K562 (cell line): ENCODE results near the gene PSMG3. TPM values are rescaled to one million over a fixed set of nuclear protein-coding genes. Genes with fewer than 3 reads are reported as not detected.

Experiments used
- C11orf30 ChIP-seq: fragments of 450-650 bp; IDR thresholded peaks from 2 replicates; pipeline ENCODE4 v1.6.1; 2016; ENCODE audit warnings: low read depth, mild to moderate bottlenecking
- CCNT2 ChIP-seq: IDR thresholded peaks from 2 replicates; pipeline ENCODE4 v1.6.1; 2011; ENCODE audit warnings: borderline replicate concordance, low read depth, mild to moderate bottlenecking, moderate library complexity, mixed read lengths, low read length; ENCODE audit not compliant: insufficient read length; ENCODE audit errors: extremely low read depth
- CTBP1 ChIP-seq: fragments of 450-650 bp; IDR thresholded peaks from 2 replicates; pipeline ENCODE4 v1.6.1; 2016; ENCODE audit warnings: borderline replicate concordance
- E2F6 ChIP-seq, 2 experiments: IDR thresholded peaks; 2 replicates each; pipeline ENCODE4 v1.6.1; 2011; ENCODE audit warnings: borderline replicate concordance in 1 of 2, control low read depth in 1 of 2, low read depth in 1 of 2, low read length in 1 of 2, mild to moderate bottlenecking in 1 of 2, mixed read lengths in 1 of 2, moderate library complexity in 1 of 2; ENCODE audit not compliant: insufficient read depth in 1 of 2, insufficient read length in 1 of 2, poor library complexity in 1 of 2, severe bottlenecking in 1 of 2; ENCODE audit errors: extremely low read depth in 1 of 2
- PRDM10 ChIP-seq: fragments of 450-650 bp; IDR thresholded peaks from 2 replicates; pipeline ENCODE4 v1.6.1; 2018; ENCODE audit not compliant: partially characterized antibody
- ZNF197 ChIP-seq: fragments of 200-800 bp; sonication (Bioruptor generic); IDR thresholded peaks from 2 replicates; pipeline ENCODE4 v1.6.1; 2016; ENCODE audit warnings: low read depth, missing genetic modification characterization, missing compliant biosample characterization
- polyA plus RNA-seq, 8 experiments: library from polyadenylated mRNA; depleted of rRNA in 4 of 8; stranded (reverse) in 5 of 8; unstranded in 3 of 8; fragments of >200 nt; fragmentation: Nextera tagmentation in 2 of 8; fragmentation: Illumina TruSeq in 1 of 8; extraction: Ambion mirVana in 2 of 8; extraction: Trizol in 1 of 8; gene quantifications; 2 replicates each; pipeline versions ENCODE4 v1.2.1 to v1.2.3, GENCODE V29; 2011 to 2014; ENCODE audit warnings: inconsistent platforms in 1 of 8, missing spikeins in 1 of 8
- total RNA-seq, 7 experiments: library from RNA; depleted of rRNA in 6 of 7; stranded (reverse); fragments of >200 nt in 6 of 7; fragmentation: Illumina TruSeq in 2 of 7; extraction: Trizol in 2 of 7; gene quantifications; 2 replicates each; pipeline versions ENCODE4 v1.2.1 to v1.2.3, GENCODE V29; 2011 to 2021; ENCODE audit warnings: low replicate concordance in 1 of 7

The PSMG3 gene
- total and polyA plus RNA-seq, 9 of the 15 experiments (the other 6 are each of a cell fraction or from before 2014, with no cell fraction given), result 34.8 to 122 (median 80.1) TPM

- peak; percentile 85 for TF ChIP-seq C11orf30
- TF ChIP-seq PRDM10, result peak; percentile 30
- TF ChIP-seq ZNF197 (CRISPR knock-in tag), result no peak
- peak; percentile 50; the same call in 1 of the 2 replicates for TF ChIP-seq CTBP1
- TF ChIP-seq CCNT2, result peak; percentile 51
- TF ChIP-seq E2F6 (IDR thresholded peaks at IDR 0.05; ENCODE audit: borderline replicate concordance in 1 of 2, extremely low read depth in 1 of 2, insufficient read depth in 1 of 2, insufficient read length in 1 of 2, low read depth in 1 of 2, low read length in 1 of 2, poor library complexity in 1 of 2, severe bottlenecking in 1 of 2), result peak in 1 of 2 experiments; percentile 26
Measured at GRCh38 chr7:1533547-1534329, 36.1 kb downstream of the PSMG3 start (continued).
